HG03442 (cell line): ENCODE data around the gene LSAMP.

Experiments used
- ATAC-seq: cut with Tn5 transposase; IDR thresholded peaks from one replicate; pipeline ENCODE4 v1.9.1; 2021; ENCODE audit warnings: mild to moderate bottlenecking, moderate library complexity; ENCODE audit not compliant: unreplicated experiment

The LSAMP gene

GRCh38 chr3:115913069-115913686 lies 532.1 kb downstream of the LSAMP start:
- ATAC-seq: no peak

DNA sequence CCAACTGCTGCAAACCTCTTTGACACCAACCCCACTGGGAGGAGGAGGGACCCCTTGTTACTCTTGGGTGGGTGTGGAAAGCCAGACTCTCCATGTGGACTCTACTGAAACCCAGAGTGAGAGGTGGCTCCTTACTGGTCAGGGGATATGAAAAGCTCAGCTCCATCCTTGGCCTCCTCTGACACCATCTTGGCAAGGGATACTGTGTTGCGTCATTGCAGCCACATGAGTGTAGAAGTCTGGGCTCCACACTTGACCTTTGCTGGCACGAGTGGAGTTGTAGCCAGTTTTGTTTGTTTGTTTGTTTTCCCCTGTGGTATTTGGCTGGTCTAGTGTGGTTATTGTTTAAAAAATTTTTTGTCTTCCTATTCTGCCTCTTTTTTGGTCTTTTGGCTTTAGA lies 532.9 kb downstream of the LSAMP start:
- ATAC-seq: no peak

DNA sequence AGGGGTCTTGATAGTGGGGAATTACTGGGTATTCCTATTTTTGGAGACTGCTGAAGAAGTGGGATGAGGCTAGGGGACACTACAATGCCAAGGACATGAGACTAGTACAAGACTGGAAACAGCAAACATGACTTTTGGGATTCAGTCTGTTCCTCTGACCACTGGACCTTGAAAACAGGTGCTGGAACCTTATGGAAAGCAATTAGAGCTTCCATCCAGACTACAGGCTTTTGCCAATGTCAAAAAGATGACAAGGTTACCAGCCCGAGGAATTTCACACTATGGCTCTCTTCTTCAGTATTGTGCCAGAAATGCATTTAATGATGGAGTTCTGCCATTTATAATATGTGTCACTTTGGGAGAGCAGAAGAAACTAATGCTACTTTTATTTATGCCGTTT lies 539.4 kb downstream of the LSAMP start:
- ATAC-seq: no peak

DNA sequence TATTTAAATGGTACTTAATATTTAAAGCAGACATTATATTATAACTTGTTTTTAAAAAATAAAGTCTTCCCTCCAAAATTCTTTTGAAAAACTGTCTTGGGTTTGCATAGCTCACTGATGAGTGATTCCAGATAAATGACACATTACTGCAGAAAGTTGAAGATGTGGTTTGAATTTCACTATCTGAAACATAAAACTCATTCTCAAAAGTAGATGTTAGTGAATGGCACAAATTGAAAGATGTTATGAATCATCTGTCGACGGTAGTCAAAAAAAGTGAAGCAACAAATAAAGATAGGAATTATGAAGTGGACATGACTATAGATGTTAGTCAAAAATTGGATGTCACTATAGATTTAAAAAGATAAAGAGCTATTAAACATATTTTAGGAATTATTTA lies 541.4 kb downstream of the LSAMP start:
- no peak for ATAC-seq

- ATAC-seq: no peak
Measured at GRCh38 chr3:115901008-115901407, 544.3 kb downstream of the LSAMP start.

DNA sequence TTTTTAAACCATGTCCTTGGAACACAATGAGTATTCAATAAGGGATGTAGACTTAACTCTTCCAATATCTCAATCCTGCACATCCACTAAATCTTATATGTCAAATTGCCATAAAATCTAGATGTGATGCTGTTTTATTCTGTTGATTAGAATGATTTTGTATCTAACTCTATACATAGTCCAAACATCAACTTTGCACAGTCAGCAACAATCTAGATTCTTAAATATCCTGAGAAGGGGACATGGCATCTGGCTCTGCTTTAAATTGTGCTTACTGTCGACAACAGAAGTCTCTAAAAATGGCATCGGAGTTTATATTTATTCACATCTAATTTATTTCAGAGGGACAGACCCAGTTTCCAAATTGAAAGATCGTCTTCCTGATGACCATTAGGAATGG lies 545.8 kb downstream of the LSAMP start:
- no peak for ATAC-seq

DNA sequence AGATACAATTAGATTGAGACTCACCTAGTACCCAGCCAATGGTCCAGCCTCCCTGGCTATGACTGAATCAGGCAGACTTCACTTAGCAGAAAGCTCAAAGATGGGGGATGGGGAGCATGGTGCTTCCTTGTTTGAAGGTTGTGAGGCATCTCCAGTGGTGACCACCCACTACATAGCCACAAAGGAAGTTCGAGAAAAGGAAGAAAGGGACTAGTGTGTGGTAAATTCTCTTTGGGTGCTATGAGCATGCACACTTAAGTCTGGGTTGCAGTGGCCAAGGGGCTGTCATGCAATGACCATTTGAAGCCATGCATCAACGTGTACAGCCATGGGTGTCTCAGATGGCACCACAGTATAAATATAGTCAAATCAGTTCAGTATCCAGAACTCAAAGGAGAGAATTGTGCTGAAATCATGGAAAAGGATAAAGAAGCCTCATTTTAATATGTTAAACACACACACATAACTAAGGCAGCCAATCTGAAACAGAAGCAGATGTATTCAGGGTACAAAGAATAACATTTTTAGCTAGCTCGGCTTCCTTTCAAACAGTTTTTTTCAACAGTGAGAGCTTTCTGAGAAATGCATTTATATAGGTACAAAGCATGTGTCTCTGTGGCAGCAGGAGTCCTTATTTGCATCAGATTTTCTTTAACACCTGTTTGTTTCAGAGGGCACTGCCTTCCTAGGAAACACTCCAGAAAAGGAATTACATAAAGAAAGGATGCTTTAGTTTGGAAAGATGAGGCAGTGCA lies 546.5 kb downstream of the LSAMP start:
- no peak for ATAC-seq

GRCh38 chr3:115891006-115891636 lies 554.2 kb downstream of the LSAMP start:
- ATAC-seq: no peak

GRCh38 chr3:115890579-115890978 lies 554.7 kb downstream of the LSAMP start:
- no peak for ATAC-seq

DNA sequence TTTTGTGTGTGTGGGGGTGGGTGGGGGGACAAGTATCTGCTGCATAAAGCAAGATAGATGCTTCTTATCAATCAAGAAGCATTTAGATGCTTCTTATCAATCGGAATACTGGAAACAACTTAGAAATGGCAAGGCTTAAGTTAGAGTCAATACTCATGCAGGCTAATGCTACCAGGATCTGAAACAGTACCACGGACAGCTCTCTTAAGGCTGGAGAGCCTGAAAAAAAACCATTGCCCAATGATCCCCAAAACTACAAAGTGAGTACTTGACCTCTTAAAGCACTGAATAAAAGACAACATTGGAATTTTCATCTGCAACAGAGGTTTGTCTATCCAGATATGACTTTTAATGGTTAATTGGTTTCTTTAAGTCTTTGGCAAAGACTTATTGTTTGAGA lies 559.7 kb downstream of the LSAMP start:
- ATAC-seq: no peak

DNA sequence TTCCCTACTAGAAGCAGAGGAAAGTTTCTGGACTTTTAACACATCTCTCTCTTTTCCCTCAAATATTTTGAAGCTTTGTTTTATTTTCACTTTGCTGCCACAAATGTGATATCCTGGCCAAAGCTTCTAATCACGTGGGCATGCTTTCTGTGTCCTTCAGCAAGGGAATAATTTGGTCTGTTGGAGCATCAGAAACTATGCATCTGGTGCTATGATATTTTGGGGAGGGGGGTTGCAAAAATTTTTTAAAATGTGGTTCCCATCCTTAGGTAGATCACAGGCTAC lies 567.7 kb downstream of the LSAMP start:
- ATAC-seq: no peak

GRCh38 chr3:115876876-115877614 lies 568.2 kb downstream of the LSAMP start:
- no peak for ATAC-seq

GRCh38 chr3:115875460-115875859 lies 569.8 kb downstream of the LSAMP start:
- no peak for ATAC-seq

DNA sequence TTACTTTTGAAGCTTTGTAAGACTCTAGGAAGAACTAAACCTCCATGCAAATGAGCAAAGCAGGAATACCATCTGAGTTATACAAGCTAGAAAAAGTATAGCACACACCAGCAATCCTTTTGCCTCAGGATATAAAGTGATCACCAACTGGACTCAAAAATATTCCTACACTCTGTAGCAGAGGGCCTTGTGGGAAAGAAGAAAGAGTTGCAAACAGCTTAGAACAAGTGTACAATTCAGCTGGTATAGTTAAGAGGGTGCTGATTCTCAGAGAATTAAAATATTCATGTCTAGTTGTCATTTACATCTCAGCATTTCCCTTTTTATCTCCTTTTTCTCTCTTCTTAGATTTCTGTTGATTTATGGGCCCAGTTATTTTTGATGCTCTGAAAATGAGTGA lies 573.6 kb downstream of the LSAMP start:
- no peak for ATAC-seq

DNA sequence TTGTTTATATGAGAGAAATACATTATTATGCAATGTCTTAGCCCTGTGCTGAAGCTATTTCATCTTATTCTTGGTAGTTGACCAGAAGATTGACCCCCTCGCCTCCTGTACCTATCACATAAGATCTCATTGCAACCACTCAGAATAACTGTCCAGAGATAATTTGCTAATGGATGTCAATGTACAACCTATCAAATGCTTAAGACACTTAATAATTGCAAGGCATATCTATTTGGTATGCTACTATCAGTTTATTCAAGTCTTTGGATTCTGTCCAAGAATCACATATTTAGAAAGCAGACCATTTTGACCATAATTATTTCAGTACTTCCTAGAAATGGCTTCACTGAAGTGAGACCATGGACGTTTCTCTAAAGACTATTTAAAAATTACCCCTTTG lies 580.4 kb downstream of the LSAMP start:
- no peak for ATAC-seq

DNA sequence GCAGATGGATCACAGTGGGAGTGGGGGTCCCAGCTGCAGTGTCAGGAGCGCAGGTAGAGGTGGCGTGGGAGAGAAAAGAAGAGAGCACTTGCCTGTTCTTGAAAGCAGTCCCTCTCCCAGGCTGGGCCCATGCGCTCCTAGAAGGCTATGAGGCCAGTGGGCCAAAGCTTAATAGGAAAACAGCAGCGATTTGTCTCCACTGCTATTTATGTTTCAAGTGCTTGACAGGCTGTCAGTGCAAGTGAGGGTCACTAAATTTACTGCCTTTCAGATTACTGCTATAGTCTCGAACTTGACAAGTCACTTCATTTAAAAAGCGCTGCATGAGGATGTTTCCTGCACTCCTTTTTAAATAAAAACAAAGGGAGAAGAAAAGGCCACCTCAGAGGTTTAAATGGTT lies 582.4 kb downstream of the LSAMP start:
- no peak for ATAC-seq

GRCh38 chr3:115862099-115862498 lies 583.2 kb downstream of the LSAMP start:
- no peak for ATAC-seq

- no peak for ATAC-seq
Measured at GRCh38 chr3:115861166-115861733, 584.0 kb downstream of the LSAMP start.

GRCh38 chr3:115860766-115861165 lies 584.5 kb downstream of the LSAMP start:
- ATAC-seq: no peak

GRCh38 chr3:115859002-115859807 lies 586.1 kb downstream of the LSAMP start:
- no peak for ATAC-seq
